Cardiac fibroblast (primary cell): ENCODE results near the gene USP3.
"Not testable (repeated sequence)": the region's sequence is repeated elsewhere in the genome, so short reads cannot be mapped to it uniquely, and the experiment has no call there.

Experiments
- DNase-seq, 2 donors: peaks; one replicate each; pipeline versions ENCODE4 v3.0.0 to v3.0.0-alpha.2; 2010; ENCODE audit warnings: low read depth in 2 of 2
- H3K4me3 ChIP-seq, 2 donors: replicated peaks in 1 of 2; 1 replicate in 1 of 2; 2 replicates in 1 of 2; pipeline ENCODE4 v1.5.1; 2011; ENCODE audit warnings: low read depth in 2 of 2, low read length in 2 of 2, mild to moderate bottlenecking in 2 of 2, moderate library complexity in 1 of 2
- TF ChIP-seq, protein P1 (sequence below): IDR thresholded peaks from one replicate; pipeline ENCODE4 v1.5.1; 2011; ENCODE audit warnings: low read depth, mild to moderate bottlenecking, low read length, inconsistent platforms

The USP3 gene

DNA sequence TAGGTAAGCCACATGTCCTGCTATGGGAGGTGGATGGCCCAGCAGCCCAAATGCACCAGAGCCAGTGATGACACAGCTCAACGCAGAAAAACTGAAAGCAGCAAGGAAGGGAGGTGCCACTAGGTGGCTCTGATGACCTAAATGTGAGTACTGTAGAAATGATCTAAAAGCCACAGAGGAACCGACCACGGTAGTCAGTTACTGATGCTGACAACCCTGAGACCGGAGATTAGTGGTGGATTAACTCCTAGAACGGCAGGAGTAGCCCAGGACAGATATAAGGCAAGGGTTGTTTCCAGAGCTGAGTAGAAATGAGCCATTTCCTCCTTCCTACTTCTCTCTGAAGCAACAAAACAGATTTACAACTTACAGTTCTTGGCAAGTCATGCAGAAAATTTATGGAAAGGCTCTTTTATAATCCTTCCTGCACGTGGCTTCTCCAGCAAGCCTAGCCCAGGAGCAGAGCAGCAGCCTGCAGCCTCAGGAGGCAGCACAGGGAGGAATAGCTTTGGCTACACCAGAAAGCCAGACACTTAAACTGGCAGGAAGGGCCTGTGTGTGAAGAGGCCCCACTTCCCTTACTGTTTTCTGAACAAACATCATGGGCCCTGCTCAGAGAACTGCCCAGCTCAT, 105.9 kb downstream of the USP3 start:
- peak; percentile 80 to 86 for DNase-seq

DNA sequence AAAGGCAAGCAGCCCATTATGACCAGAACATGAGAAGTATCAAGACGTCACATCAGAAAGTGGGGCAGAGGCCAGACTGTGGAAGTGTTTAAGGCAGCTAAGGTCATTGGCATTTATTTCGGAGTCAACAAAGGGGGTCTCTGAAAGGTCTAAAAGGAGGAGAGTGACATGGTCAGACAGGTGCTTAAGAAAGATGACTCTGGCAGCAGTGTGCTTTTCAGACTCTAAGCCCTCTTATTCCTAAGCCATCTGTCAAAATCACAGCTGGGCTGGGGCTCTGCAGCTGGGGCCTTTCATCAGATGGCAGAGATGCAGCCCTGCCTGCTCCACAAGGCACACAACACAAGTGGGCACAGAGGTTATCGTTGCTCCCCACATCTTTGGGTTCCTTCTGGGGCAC, 106.8 kb downstream of the USP3 start:
- no peak for DNase-seq
- TF ChIP-seq, protein P1, sequence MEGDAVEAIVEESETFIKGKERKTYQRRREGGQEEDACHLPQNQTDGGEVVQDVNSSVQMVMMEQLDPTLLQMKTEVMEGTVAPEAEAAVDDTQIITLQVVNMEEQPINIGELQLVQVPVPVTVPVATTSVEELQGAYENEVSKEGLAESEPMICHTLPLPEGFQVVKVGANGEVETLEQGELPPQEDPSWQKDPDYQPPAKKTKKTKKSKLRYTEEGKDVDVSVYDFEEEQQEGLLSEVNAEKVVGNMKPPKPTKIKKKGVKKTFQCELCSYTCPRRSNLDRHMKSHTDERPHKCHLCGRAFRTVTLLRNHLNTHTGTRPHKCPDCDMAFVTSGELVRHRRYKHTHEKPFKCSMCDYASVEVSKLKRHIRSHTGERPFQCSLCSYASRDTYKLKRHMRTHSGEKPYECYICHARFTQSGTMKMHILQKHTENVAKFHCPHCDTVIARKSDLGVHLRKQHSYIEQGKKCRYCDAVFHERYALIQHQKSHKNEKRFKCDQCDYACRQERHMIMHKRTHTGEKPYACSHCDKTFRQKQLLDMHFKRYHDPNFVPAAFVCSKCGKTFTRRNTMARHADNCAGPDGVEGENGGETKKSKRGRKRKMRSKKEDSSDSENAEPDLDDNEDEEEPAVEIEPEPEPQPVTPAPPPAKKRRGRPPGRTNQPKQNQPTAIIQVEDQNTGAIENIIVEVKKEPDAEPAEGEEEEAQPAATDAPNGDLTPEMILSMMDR = no peak
- no peak overlapping the region for H3K4me3 ChIP-seq

More for the DNA sequence above, 105.9 kb downstream of the USP3 start:
- TF ChIP-seq, protein P1 = peak; percentile 73
- no peak overlapping the region for H3K4me3 ChIP-seq

- H3K4me3 ChIP-seq = no peak overlapping the region
- TF ChIP-seq, protein P1 = no peak
- no peak for DNase-seq
Measured at GRCh38 chr15:63612300-63612699, 107.9 kb downstream of the USP3 start.

- TF ChIP-seq, protein P1 = no peak
- no peak for DNase-seq
- no peak overlapping the region for H3K4me3 ChIP-seq
Measured at GRCh38 chr15:63615935-63616334, 111.5 kb downstream of the USP3 start.

DNA sequence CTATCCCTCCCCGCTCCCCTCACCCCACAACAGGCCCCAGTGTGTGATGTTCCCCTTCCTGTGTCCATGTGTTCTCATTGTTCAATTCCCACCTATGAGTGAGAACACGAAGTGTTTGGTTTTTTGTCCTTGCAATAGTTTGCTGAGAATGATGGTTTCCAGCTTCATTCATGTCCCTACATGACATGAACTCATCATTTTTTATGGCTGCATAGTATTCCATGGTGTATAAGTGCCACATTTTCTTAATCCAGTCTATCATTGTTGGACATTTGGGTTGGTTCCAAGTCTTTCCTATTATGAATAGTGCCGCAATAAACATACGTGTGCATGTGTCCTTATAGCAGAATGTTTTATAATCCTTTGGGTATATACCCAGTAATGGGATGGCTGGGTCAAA, 112.8 kb downstream of the USP3 start:
- not testable (repeated sequence) for H3K4me3 ChIP-seq, DNase-seq

DNA sequence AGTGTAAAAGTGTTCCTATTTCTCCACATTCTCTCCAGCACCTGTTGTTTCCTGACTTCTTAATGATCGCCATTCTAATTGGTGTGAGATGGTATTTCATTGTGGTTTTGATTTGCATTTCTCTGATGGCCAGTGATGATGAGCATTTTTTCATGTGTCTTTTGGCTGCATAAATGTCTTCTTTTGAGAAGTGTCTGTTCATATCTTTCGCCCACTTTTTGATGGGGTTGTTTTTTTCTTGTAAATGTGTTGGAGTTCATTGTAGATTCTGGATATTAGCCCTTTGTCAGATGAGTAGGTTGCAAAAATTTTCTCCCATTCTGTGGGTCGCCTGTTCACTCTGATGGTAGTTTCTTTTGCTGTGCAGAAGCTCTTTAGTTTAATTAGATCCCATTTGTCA, 113.2 kb downstream of the USP3 start:
- not testable (repeated sequence) for H3K4me3 ChIP-seq, DNase-seq

- DNase-seq, H3K4me3 ChIP-seq: not testable (repeated sequence)
Measured at GRCh38 chr15:63620760-63621159, 116.4 kb downstream of the USP3 start.

DNA sequence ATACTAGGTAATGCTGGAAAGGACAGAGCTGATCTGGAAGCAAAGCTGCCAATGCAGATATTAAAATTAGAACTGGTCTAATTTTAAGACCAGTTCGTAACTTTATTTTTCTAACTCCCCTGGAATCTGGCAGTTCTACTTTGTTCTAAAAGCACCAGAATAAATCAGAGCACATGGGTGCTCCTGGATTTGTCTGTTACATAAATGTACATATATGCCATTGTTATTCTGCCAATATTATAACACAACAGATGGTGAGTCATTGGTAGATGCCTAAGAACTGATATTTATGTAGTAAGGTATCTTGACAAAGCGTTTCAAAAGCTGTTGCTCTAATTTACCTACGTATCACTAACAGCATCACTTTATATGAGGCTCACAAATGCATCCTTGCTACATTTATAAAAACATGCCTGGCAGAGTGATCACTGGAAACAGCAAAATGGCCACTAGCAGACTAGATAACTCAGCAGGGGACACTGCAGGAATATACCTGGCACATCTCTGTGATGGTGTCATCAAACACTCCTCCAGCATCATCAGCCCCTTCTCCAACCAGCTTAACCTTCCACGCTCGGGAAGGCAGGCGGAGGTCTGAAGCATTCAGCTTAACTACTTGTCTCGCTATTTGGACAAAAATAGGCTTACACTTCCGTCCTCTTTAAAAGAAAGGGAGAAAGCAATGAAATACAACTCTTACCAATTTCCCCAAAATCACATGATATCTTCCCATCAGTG, 119.0 kb downstream of the USP3 start:
- no peak overlapping the region for H3K4me3 ChIP-seq
- TF ChIP-seq, protein P1 = no peak
- no peak for DNase-seq
